GM12864 (cell line): Measurements from ENCODE around the gene STAT5B.

ENCODE experiments used
- DNase-seq: peaks from one replicate; pipeline ENCODE4 v3.0.0-alpha.2; 2011; ENCODE audit warnings: low read depth
- H3K4me3 ChIP-seq: 2 replicates; pipeline ENCODE4 v1.5.1; 2011; ENCODE audit warnings: mild to moderate bottlenecking, low read depth, low read length, control low read depth
- TF ChIP-seq, protein P1 (sequence below): IDR thresholded peaks from 2 replicates; pipeline ENCODE4 v1.5.1; 2011; ENCODE audit warnings: low read depth, mild to moderate bottlenecking, moderate library complexity, low read length, control low read depth, inconsistent platforms; ENCODE audit errors: missing control alignments

Gene STAT5B

DNA sequence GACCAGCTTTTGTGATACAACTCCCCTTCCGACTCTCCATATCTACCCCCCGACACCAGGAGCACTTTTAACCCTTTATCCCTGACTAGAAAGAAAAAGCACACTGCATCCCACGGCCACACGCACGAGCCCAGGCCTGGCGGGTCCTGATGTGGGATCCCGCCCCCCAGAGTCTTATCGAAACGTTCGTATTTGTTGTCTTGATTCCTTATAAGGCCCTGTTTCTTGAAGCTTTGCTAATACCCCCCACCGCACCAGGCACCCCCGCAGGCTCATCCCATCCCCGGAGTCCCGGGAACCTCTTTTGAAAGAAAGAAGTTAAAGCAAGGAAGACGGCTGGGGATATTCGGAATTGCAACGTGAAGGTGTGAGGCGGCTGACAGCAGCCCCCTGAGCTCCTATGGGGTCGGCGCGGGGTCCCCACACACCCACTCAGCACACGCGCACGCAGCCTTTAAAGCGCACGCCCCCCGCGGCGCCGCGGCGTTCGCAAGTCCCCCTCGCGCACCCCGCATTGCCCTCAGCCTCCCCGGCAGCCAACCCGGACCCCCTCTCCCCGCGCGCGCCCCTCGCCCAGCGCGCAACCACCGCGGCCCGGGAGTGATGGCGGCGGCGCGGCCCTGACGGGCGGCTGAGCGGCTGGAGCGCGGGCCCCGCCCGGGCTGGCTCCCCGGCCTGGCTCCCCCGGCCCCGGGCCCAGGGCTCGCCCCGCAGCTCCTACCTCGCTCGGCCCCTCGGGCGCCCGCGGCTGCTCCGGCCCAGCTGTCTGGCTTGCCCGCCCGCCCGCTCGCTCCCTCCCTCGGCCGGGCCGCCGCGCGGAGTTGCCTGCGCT, 448 bp downstream of the STAT5B start:
- peak overlapping the region; percentile 78 for H3K4me3 ChIP-seq
- no peak for DNase-seq

DNA sequence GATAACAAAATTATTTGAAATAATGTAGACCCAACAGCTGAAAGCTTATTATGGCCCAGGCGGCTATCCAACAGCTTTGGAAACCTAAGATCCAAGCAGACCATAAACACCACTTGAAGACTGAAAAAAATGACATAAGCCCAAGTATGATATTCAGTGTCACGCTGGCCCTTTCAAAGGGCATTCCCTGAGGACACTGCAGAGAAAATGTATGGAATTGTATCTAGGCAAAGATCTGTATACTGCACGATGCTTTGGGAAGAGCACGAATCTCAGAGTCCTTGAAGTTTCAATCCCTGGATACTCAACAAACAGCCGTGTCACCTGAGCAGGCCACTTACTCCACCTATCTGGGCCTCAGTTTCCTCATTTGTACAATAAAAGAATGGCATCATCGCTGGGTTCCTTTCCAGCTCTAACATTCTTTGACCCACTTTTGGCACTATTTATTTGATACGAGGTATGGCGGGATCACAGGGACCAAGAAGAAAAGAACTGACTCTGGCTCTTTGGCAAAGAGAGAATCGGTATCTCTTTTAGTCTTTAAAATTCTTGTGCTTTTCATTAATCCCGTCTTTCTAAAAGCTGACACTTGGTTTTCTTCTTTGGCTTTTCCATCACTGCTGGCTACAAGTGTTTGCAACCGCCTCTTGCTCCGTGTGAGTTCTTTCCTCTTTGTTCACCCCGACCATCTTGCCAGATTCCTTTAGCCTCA, 1.2 kb downstream of the STAT5B start:
- TF ChIP-seq, protein P1, sequence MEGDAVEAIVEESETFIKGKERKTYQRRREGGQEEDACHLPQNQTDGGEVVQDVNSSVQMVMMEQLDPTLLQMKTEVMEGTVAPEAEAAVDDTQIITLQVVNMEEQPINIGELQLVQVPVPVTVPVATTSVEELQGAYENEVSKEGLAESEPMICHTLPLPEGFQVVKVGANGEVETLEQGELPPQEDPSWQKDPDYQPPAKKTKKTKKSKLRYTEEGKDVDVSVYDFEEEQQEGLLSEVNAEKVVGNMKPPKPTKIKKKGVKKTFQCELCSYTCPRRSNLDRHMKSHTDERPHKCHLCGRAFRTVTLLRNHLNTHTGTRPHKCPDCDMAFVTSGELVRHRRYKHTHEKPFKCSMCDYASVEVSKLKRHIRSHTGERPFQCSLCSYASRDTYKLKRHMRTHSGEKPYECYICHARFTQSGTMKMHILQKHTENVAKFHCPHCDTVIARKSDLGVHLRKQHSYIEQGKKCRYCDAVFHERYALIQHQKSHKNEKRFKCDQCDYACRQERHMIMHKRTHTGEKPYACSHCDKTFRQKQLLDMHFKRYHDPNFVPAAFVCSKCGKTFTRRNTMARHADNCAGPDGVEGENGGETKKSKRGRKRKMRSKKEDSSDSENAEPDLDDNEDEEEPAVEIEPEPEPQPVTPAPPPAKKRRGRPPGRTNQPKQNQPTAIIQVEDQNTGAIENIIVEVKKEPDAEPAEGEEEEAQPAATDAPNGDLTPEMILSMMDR = no peak
- H3K4me3 ChIP-seq = peak overlapping the region; percentile 78
- DNase-seq = no peak

More for the DNA sequence above, 448 bp downstream of the STAT5B start:
- TF ChIP-seq, protein P1 = no peak

DNA sequence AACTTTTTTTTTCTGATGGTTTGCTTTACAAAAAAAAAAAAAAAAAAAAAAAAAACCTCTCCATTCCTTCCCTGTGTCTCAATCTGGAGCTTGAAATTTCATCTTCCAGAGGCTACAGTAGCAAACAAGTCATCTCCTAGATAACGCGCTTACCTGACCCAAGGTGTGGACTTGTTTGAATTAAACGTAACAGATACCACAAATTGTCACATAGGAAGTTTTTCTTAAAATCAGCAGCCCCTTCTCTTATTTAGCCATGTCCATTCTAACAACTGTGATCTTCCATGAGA, 2.0 kb downstream of the STAT5B start:
- DNase-seq = no peak
- TF ChIP-seq, protein P1 = no peak
- no peak overlapping the region; the same call in 1 of the 2 replicates for H3K4me3 ChIP-seq

DNA sequence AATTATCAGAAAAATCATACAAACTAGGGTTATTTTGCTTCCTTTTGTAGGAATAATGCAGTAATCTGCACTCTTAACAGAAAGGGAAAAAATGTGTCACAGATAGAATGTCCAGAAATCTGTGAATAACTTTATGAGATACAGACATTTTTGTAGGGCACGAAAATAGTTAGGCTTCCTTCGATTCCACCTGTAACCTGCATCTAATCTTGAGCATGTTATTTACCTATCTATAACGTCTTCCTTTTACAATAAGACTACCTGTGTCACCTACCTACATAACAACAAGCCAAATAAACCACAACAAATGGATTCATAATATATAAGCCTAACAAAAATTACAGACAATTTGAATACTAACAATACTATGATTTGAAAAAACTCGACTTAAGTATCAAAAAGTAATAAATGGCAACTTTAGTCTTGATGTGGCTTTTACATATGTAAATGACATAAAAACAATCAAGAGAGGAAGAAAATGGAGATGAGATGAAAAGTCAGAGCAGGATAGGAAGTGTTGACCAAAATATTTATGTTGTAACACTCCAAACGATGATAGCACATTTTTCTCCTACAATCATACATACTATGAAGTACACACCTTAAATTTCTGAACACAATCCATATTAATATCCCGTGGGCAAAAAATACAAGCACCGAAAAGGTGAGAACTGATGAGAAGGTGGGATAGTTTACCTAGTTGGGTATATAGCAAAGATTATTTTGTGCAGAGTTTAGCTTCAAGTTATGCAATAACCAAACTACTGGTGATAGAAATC, 2.5 kb downstream of the STAT5B start:
- no peak for DNase-seq
- TF ChIP-seq, protein P1 = no peak
- no peak overlapping the region; the same call in 1 of the 2 replicates for H3K4me3 ChIP-seq

DNA sequence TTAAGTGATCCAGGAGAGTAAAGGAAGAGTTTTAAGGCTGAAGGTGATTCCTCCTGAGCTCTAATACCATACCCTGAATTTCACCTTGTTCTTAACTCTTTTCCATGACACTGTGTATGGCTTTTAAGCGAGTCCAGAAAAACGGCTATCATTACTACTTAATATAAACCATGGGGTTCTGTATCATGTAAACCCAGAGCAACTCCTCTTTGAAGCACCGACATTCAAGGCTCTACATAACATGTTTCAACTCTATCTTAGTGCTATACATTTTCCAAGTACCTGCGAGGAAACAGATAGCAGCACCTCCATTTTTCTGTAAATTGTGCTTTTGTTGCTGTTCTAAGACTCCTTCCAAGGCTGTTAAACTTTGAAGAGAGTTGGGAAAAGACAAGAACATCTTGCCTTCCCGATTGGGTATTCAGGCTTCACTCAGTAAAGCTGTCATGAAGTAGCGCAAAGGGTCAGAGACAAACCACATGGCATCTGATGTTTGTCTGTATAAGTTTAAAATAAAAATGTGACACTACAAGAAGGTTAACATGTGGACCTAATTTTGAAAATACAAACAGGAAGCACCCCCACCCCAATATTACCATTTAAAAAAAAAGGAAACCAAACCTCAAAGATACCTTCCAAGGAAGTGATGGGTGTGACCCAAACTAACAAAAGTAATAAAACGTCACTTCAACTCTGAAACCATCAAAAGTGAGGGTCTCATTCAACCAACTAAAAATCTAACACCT, 3.9 kb downstream of the STAT5B start:
- no peak for DNase-seq
- TF ChIP-seq, protein P1 = no peak
- no peak overlapping the region; the same call in 1 of the 2 replicates for H3K4me3 ChIP-seq

DNA sequence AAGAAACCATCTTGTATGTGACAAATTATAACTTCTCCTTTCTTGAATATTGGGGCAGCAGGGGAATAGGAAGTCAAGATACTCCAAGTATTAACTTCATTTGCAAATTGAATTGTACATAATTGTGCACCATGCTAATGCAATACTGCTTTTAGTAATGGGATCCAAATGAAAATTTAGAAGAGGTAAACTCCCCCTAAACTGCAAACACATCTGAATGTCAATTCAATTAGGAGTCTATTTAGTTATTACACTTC, 4.5 kb downstream of the STAT5B start:
- DNase-seq = no peak
- TF ChIP-seq, protein P1 = no peak
- H3K4me3 ChIP-seq = no peak overlapping the region
